GM12872 (cell line): ENCODE data around the gene RPE.

ENCODE experiments used
- TF ChIP-seq, protein P1 (sequence below): IDR thresholded peaks from 3 replicates; pipeline ENCODE4 v1.5.1; 2011; ENCODE audit warnings: low read depth, mild to moderate bottlenecking, low read length, moderate library complexity; ENCODE audit not compliant: insufficient read depth

The RPE gene

DNA sequence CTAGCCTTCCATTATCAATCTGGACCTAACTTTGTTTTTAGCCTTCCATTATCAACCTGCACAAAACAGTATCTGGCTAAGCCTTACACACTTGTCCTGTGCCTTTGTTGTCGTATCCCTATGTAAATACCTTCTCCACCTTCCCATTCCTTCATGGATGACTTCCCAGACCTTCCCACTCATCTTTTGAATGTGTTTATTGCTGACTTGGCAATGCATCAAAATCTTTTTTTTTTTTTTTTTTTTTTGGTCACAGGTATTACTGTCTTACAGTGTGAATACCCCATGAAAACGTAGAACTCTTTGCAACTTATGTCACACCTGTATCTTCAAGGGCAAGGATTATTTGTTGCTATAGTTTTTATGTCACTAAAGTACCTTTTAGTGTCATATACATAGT lies 25.7 kb downstream of the RPE start:
- TF ChIP-seq, protein P1, sequence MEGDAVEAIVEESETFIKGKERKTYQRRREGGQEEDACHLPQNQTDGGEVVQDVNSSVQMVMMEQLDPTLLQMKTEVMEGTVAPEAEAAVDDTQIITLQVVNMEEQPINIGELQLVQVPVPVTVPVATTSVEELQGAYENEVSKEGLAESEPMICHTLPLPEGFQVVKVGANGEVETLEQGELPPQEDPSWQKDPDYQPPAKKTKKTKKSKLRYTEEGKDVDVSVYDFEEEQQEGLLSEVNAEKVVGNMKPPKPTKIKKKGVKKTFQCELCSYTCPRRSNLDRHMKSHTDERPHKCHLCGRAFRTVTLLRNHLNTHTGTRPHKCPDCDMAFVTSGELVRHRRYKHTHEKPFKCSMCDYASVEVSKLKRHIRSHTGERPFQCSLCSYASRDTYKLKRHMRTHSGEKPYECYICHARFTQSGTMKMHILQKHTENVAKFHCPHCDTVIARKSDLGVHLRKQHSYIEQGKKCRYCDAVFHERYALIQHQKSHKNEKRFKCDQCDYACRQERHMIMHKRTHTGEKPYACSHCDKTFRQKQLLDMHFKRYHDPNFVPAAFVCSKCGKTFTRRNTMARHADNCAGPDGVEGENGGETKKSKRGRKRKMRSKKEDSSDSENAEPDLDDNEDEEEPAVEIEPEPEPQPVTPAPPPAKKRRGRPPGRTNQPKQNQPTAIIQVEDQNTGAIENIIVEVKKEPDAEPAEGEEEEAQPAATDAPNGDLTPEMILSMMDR = no peak

DNA sequence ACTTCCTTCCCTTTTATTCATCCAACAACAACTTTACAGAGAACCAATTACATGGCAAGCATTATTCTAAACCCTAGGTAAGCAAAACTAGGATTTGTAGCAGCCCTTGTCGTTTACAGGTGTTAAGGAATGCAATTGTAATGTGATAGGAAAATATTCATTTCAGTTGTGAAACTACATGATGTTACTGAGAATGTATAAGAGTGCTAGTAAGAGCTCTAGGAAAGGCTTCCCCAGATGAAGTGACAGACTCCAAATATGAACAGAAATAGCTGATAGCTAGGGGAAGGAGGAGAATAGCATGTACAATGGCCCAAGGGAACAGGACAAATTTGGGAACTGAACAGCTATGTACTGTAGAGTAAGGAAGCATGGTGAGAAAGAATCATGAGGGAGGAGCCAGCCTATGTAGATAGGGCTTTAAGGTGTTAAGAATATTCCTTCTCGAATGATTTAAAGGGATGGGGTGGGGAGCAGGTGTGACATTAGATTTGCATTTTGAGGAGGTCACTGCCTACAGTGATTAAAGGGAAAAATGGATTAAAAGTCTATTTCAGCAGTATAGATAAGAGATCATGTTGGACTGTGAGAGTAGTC lies 31.7 kb downstream of the RPE start:
- TF ChIP-seq, protein P1 = no peak

DNA sequence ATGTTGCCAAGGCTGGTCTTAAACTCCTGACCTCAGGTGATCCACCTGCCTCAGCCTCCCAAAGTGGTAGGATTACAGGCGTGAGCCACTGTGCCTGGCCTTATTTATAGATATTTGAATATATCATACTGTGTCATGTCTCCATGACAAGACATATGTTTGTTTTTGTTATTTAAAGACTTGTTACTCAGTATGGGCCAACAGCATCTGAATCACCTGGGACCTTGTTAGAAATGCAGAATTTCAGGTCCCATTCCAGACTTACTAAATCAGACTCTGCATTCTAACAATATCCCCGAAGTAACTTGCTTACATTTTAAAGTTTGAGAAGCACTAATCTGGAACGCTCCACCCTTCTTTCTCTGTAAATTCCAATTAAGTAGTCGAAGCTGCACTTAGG lies 33.2 kb downstream of the RPE start:
- TF ChIP-seq, protein P1 = no peak

DNA sequence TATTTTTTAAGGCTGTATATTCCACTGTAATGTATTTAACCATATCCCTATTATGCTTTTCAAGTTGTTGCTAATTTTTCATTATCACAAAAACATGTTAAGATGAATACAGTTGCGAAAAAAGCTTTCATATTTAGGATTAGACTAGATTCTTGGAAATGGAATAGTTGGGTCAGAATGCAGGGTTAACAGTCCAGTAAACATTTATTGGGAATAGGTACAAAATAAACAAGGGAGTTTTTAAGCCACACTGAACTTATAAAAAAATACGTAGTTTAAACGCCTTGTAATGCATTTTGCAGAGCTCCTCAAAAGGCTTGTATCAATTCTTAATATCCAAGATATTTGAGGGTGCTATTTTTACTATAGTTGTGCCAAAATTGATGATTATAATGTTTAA lies 35.6 kb downstream of the RPE start:
- TF ChIP-seq, protein P1 = no peak

DNA sequence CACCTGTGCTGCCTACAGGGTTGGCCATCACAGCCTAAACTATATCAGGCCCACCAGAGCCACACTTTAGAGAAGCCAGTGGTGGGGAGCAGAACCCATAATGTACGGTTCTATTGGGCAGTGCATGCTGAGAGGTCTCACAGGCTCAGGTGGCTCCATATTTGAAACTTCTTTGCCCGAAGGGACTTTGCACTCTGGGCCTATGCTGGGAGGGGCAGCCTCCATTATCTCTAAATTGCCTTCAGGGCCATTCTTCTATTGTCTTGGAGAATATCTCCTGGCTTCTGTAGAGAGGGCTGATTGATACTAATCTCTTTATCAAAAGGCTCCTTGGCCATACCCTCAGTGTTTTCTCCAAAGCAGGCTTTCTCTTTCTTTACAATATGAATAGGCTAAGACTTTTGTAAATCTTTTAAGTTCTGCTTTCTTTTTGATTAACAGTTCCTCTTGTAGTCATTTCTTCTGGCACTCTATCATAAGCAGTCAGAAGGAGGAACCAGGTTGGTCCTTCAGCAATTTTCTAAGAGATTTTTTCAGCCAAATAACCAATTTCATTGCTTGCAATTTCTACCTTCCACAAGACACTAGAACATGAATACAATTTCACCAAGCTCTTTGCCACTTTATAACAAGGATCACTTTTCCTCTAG lies 44.5 kb downstream of the RPE start:
- TF ChIP-seq, protein P1 = no peak

DNA sequence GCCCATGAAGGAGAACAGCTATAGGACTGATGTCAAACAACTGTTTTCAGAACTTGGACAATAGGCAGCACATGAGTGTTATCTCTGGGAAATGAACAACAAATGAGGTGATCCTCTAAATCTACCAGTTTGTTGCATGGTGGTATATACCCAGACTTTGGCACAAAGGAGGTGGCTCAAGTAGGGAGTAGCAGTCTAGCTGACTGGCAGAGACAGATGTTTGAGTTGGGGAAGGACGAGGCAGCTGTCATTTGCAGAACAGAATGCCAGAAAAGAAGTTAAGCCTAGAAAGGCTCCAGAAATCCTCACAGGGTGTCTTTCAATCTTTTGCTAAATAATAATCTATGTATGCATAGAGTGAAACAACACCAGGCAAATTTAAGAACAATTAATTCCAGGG lies 47.4 kb downstream of the RPE start:
- TF ChIP-seq, protein P1 = no peak

DNA sequence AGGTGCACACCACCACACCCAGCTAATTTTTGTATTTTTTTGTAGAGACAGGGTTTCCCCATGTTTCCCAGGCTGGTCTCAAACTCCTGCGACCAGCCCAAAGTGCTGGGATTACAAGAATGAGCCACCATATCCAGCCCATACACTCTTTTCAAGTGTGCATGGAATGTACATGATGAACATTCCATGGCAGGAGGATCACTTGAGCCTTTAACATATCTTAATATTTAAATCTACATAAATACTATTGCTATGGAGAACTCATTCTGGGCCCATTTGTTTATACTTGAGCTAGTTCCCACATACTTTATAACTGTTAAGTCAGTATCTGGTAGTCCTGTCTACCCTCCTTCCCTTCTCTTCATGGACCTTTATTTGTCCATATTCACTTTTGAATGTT lies 48.4 kb downstream of the RPE start:
- TF ChIP-seq, protein P1 = no peak
